OCI-LY7 (cell line): ENCODE data around the gene KLHL26.
"Not testable (repeated sequence)": the region's sequence is repeated elsewhere in the genome, so short reads cannot be mapped to it uniquely, and the experiment has no call there.

Experiments used
- CTCF ChIP-seq: fragments of 200-600 bp; sonication (generic); conservative IDR thresholded peaks from 2 replicates; pipeline ENCODE4 v1.5.1; 2014; ENCODE audit warnings: mild to moderate bottlenecking, antibody characterized with exemption, low read length, moderate library complexity, mixed read lengths
- EZH2phosphoT487 ChIP-seq: fragments of 200-600 bp; sonication (generic); IDR thresholded peaks from 2 replicates; pipeline ENCODE4 v1.6.1; 2018; ENCODE audit warnings: low read depth, borderline replicate concordance, mild to moderate bottlenecking, mixed run types, antibody characterized with exemption, low read length, moderate library complexity, mixed read lengths

- not testable (repeated sequence) for TF ChIP-seq CTCF, EZH2phosphoT487
Observed at GRCh38 chr19:18600692-18601397, 36.0 kb upstream of the KLHL26 start.
